Tibial nerve (tissue), 4 donors: Measurements from ENCODE around the gene EGFL7. TPM values are rescaled to one million over a fixed set of nuclear protein-coding genes. Genes with fewer than 3 reads are reported as not detected.

Source experiments
- DNase-seq, 2 donors: peaks; one replicate each; pipeline ENCODE4 v3.0.0-alpha.2; 2019; ENCODE audit warnings: low spot score in 2 of 2
- H3K27ac ChIP-seq, 4 donors: fragments of 200-600 bp; sonication (generic) in 3 of 4; one replicate each; pipeline ENCODE4 v1.5.1; 2017 to 2019; ENCODE audit warnings: mild to moderate bottlenecking in 1 of 4
- H3K27me3 ChIP-seq, 2 donors: fragments of 200-600 bp; sonication (generic) in 1 of 2; one replicate each; pipeline versions ENCODE4 v1.5.1 to v1.6.0; 2017 to 2019
- H3K36me3 ChIP-seq, 3 donors: fragments of 200-600 bp; sonication (generic); one replicate each; pipeline ENCODE4 v1.5.1; 2018 to 2019
- H3K4me1 ChIP-seq, 4 donors: fragments of 200-600 bp; sonication (generic) in 3 of 4; one replicate each; pipeline ENCODE4 v1.5.1; 2017 to 2019
- H3K4me3 ChIP-seq, 4 donors: fragments of 200-600 bp; sonication (generic) in 3 of 4; one replicate each; pipeline ENCODE4 v1.5.1; 2017 to 2019; ENCODE audit warnings: mild to moderate bottlenecking in 1 of 4, moderate library complexity in 1 of 4
- H3K9me3 ChIP-seq, 4 donors: fragments of 200-600 bp; sonication (generic) in 3 of 4; one replicate each; pipeline ENCODE4 v1.5.1; 2017 to 2019
- EP300 ChIP-seq, 2 donors: sonication (generic); formaldehyde crosslinking; IDR thresholded peaks; one replicate each; pipeline ENCODE4 v1.6.1; 2017; ENCODE audit warnings: antibody characterized with exemption in 2 of 2, mild to moderate bottlenecking in 1 of 2
- POLR2A ChIP-seq, 2 donors: fragments of 450-650 bp; IDR thresholded peaks; one replicate each; pipeline ENCODE4 v1.6.1; 2017; ENCODE audit warnings: antibody characterized with exemption in 2 of 2, mild to moderate bottlenecking in 2 of 2, moderate library complexity in 2 of 2
- WGBS, 2 donors: methylation state at CpG; one replicate each; pipeline ENCODE4 v1.1.5; 2018; 5-methylcytosine and 5-hydroxymethylcytosine counted together
- total RNA-seq, 4 donors: library from RNA; depleted of rRNA; stranded (reverse); fragments of >200 nt; gene quantifications; one replicate each; pipeline ENCODE4 v1.1.0, GENCODE V29; 2016
- TF ChIP-seq, protein P1 (sequence below), 5 experiments: fragments of 200-600 bp in 3 of 5; fragments of 450-650 bp in 2 of 5; sonication (generic) in 3 of 5; IDR thresholded peaks; one replicate each; pipeline ENCODE4 v1.5.1; 2016 to 2019; ENCODE audit warnings: antibody characterized with exemption in 5 of 5, mild to moderate bottlenecking in 3 of 5, moderate library complexity in 2 of 5

Gene EGFL7
- total RNA-seq, 4 donors from 2014 or later, result 95.2 to 229 (median 179) TPM

DNA sequence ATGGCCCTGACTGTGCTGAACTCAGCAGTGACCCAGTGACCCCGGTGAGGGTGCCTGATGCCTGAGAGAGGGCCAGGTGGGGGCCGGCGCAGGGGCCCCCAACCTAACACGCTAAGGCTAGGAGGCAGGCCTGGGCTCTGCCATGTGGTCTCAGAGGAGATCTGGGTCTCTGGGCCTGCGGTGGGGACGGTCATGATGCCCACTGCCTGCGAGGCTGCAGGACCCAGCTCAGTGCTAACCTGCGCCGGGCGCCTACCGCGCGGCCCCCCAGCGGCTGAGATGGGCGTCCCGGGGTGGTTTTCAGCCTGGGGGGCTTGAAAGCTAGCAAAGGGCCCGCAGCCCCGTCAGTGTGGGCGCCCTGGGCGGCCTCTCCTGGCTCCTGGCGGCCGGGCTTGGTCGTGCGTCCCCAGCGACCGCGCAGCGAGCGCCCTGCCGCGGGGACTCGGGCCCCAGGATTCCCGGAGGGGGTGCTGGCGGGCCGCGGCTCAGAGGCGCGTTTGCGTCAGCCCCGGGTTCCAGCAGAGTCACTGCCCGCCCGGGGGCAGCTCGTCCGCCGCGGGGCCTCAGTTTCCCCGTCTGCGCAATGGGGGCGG is 2.5 kb downstream of the EGFL7 start:
- Histone ChIP-seq H3K36me3 (no peaks in the 10 kb centered on the region), H3K4me1 (peaks cover 0 to 17% (median 4%) of the 10 kb centered on the region in 4 donors), H3K9me3 (no peaks in the 10 kb centered on the region), H3K27me3 (peaks cover 0 to 69% of the 10 kb centered on the region in 2 donors), H3K4me3 (peak overlapping the region; percentile 16 to 56 (median 30)), H3K27ac (peak overlapping the region in 1 of 4 donors; percentile 64)
- 19 to 30% methylated on average over 23 to 26 of the region's 49 CpGs for WGBS, 2 donors
- TF ChIP-seq, protein P1, sequence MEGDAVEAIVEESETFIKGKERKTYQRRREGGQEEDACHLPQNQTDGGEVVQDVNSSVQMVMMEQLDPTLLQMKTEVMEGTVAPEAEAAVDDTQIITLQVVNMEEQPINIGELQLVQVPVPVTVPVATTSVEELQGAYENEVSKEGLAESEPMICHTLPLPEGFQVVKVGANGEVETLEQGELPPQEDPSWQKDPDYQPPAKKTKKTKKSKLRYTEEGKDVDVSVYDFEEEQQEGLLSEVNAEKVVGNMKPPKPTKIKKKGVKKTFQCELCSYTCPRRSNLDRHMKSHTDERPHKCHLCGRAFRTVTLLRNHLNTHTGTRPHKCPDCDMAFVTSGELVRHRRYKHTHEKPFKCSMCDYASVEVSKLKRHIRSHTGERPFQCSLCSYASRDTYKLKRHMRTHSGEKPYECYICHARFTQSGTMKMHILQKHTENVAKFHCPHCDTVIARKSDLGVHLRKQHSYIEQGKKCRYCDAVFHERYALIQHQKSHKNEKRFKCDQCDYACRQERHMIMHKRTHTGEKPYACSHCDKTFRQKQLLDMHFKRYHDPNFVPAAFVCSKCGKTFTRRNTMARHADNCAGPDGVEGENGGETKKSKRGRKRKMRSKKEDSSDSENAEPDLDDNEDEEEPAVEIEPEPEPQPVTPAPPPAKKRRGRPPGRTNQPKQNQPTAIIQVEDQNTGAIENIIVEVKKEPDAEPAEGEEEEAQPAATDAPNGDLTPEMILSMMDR (IDR thresholded peaks at IDR 0.05), result peak in 3 of 5 experiments; percentile 8 to 38 (median 17)
- TF ChIP-seq EP300 (IDR thresholded peaks at IDR 0.05), result no peak
- DNase-seq, result no peak

DNA sequence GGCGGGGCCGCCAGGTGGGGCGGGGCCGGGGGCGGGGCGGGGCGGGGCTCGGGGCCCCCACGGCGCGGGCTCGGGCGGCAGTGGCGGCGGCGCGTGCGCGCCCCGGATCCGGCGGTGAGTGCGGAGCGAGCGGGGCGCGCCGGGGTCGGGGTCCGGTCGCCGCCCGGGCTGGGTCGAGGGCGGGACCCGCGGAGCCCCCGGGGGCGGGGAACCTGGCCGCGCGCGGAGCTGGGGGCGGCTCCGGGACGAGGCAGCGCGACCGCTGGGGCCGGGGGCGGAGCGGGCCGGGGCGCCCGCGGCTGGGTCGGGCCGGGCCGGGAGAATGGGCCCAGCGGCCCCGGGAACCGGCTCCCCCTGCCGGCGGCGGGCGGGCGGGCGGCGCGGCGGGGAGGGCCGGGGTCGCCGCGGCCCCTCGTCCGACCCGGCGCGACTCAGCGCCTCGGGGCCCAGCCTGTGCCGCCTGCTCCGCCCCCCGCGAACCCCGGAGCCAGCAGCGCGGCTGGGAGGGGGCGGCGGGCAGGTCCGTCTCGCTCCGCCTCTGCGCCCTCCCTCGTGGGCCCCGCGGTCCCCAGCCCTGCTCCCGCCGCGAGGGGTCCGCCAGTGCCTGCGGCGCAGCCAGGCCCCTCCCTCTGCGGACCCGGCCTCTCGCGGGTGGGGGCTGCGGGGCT is 3.1 kb downstream of the EGFL7 start:
- Histone ChIP-seq H3K4me1 (peaks cover 0 to 20% (median 4%) of the 10 kb centered on the region in 4 donors), H3K9me3 (no peaks in the 10 kb centered on the region), H3K27ac (peak overlapping the region in 1 of 4 donors; percentile 44), H3K36me3 (no peaks in the 10 kb centered on the region), H3K4me3 (peak overlapping the region in 3 of 4 donors; percentile 15 to 56 (median 27)), H3K27me3 (peaks cover 0 to 69% of the 10 kb centered on the region in 2 donors)
- DNase-seq, result no peak
- TF ChIP-seq EP300 (IDR thresholded peaks at IDR 0.05) (no peak), POLR2A (IDR thresholded peaks at IDR 0.05) (no peak)
- TF ChIP-seq, protein P1 (IDR thresholded peaks at IDR 0.05), result peak in 3 of 5 experiments; percentile 11 to 25 (median 17)
- WGBS, 2 donors, result 0 to 2% methylated on average over 14 to 37 of the region's 109 CpGs

DNA sequence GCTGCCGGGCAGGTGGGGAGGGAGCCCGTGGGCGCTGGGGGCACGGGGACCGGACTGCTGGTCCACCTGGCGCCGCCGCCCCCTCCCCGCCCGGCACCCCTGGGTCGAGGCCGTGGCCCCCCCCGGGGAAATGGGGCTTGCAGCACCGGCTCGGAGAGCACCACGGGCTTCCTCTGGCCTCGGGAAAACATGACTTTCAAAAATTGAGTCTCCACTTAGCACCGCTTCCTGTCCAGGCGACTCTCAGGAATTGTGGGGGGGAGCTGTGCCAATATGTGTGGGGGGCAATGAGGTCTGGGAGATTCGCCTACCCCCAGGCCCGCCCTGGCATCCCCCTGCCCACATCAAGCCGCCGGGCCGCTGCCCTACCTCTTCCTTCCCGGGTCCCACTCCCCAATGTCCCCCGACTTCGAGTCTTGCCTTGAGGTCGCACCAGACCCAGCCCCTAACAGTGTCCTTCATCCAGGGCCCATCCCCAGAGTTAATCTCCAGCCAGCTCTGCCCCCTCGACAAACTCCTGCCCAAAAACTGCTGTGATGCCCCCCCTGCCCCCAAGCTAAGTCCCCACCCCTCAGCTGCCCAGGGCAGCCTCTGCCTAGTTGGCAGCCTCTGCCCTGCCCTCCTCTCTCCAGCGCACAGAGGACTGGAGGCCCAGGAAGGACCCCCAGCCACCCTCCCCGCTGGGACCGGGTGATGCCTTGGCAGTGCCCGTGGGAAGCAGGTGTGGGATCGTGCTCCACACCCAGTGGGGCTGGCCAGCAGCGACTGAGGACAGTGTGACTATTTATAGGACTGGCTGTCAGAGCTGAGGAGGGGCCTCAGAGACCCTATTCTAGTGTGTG is 3.9 kb downstream of the EGFL7 start:
- 38 to 41% methylated on average over 15 of the region's 35 CpGs for WGBS, 2 donors
- Histone ChIP-seq H3K4me3 (peak overlapping the region in 3 of 4 donors; percentile 15 to 56 (median 19)), H3K27ac (peak overlapping the region in 1 of 4 donors; percentile 44), H3K27me3 (peaks cover 0 to 69% of the 10 kb centered on the region in 2 donors), H3K36me3 (no peaks in the 10 kb centered on the region), H3K9me3 (no peaks in the 10 kb centered on the region), H3K4me1 (peaks cover 0 to 25% (median 6%) of the 10 kb centered on the region in 4 donors)
- TF ChIP-seq, protein P1 (IDR thresholded peaks at IDR 0.05), result no peak
- TF ChIP-seq EP300 (IDR thresholded peaks at IDR 0.05), result no peak
- no peak for TF ChIP-seq POLR2A (IDR thresholded peaks at IDR 0.05)
- no peak for DNase-seq

DNA sequence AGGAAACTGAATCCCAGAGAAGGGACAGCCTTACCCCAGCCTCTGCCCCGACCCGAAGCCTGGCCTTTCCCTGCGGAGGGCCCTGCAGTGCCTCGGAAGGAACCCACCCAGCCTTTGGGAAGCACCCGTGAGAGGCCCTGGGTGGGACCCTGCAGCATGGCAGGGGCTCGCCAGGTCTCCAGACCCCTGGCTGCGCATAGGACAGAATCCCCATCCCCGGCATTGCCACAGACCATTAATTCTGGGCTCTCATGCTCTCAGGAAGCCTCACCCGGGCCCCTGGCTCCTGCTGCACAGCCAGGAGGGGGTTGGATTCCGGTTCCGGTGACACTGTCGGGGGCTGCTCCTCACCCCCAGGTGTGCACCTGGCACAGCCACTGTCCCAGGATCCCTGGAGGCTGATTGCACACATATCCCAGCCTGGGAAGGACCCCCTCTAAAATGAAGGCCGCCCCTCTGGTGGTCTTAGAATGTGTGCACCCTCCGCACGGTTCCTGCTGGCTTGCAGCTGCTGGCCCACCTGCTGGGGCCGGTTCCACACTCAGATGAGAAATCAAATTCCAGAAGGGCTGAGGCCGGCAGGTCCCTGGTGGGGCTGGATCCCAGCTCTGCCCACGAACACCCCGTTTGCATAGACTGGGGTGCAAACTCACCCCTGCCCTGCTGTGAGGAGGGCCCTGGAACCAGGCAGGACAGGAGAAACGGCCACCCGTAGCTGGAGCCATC is 4.7 kb downstream of the EGFL7 start:
- DNase-seq, result no peak
- 71% methylated on average over 11 to 17 of the region's 21 CpGs for whole genome bisulfite sequencing, 2 donors
- H3K27ac ChIP-seq, result no peak overlapping the region

More for the DNA sequence above, 4.7 kb downstream of the EGFL7 start:
- TF ChIP-seq, protein P1 (IDR thresholded peaks at IDR 0.05), result no peak
- TF ChIP-seq EP300 (IDR thresholded peaks at IDR 0.05), result no peak
- TF ChIP-seq POLR2A (IDR thresholded peaks at IDR 0.05), result no peak
- Histone ChIP-seq H3K4me1 (peaks cover 0 to 27% (median 7%) of the 10 kb centered on the region in 4 donors), H3K4me3 (peak overlapping the region in 3 of 4 donors; percentile 7 to 56 (median 9)), H3K36me3 (no peaks in the 10 kb centered on the region), H3K27me3 (peaks cover 0 to 69% of the 10 kb centered on the region in 2 donors), H3K9me3 (no peaks in the 10 kb centered on the region)
